SK-N-SH (cell line): Measurements from ENCODE around the gene SENP8.

Source experiments
- MXI1 ChIP-seq: IDR thresholded peaks from 2 replicates; pipeline ENCODE4 v1.6.1; 2012; ENCODE audit warnings: mild to moderate bottlenecking, low read depth, low read length, improper control_type of control experiment
- TF ChIP-seq, protein P1 (sequence below): fragments of 200-600 bp; sonication (generic); IDR thresholded peaks from 2 replicates; pipeline ENCODE4 v1.6.1; 2017; ENCODE audit warnings: antibody characterized with exemption, mild to moderate bottlenecking, moderate library complexity

DNA sequence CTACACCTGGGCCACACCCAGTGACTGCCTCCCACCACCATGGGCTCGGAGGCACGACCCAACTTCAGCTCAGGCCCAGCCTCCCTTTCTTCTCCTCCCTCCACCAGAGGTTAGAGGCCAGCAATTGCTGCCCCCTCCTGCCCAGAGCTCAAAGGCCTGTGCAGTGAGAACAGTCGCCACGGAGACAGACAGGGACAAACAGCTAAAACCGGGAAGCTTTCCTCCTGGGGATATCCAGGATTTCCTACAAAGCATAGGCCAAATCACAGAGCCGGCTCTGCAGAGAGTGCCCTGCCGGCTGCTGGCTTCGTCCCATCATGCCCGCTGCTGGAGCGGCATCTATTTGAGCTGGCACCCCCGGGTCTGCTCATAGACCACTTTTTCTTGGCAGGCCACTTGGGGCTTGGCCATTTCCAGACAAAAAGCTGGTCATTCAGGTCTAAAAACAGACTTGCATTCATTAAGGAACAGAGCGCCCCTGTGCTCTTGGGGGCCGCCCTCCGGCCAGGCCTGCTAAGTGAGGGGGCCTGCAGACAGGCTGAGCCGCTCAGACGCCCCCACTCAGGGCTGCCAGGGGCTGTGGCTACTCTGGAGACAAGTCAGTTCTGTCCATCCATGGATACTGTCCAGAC, 61.9 kb downstream of the SENP8 start:
- no peak for TF ChIP-seq MXI1
- TF ChIP-seq, protein P1, sequence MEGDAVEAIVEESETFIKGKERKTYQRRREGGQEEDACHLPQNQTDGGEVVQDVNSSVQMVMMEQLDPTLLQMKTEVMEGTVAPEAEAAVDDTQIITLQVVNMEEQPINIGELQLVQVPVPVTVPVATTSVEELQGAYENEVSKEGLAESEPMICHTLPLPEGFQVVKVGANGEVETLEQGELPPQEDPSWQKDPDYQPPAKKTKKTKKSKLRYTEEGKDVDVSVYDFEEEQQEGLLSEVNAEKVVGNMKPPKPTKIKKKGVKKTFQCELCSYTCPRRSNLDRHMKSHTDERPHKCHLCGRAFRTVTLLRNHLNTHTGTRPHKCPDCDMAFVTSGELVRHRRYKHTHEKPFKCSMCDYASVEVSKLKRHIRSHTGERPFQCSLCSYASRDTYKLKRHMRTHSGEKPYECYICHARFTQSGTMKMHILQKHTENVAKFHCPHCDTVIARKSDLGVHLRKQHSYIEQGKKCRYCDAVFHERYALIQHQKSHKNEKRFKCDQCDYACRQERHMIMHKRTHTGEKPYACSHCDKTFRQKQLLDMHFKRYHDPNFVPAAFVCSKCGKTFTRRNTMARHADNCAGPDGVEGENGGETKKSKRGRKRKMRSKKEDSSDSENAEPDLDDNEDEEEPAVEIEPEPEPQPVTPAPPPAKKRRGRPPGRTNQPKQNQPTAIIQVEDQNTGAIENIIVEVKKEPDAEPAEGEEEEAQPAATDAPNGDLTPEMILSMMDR, result no peak
